ENCODE data around the gene NFE2L2.

- TF ChIP-seq POLR2A (IDR thresholded peaks at IDR 0.05) (no peak), CTCF (IDR thresholded peaks at IDR 0.05) (no peak), POLR2AphosphoS5 (IDR thresholded peaks at IDR 0.05) (peak; percentile 9)
Measured at GRCh38 chr2:177295484-177295883, 31.0 kb upstream of the NFE2L2 start.
